OCI-LY3 (cell line): ENCODE data around the gene LITAF.

Experiments used
- H2AFZ ChIP-seq: fragments of 200-600, 300-600 bp; shearing (Covaris generic); 2 replicates; pipeline ENCODE4 v1.6.0; 2014; ENCODE audit warnings: antibody characterized with exemption, low read depth, low read length
- H3K27ac ChIP-seq: fragments of 200-600, 300-600 bp; sonication (generic); 2 replicates; pipeline ENCODE4 v1.5.1; 2014; ENCODE audit warnings: mild to moderate bottlenecking, low read length, moderate library complexity, mixed read lengths
- H3K27me3 ChIP-seq: fragments of 200-600, 300-600 bp; sonication (generic); 2 replicates; pipeline ENCODE4 v1.6.1; 2014; ENCODE audit warnings: low read depth, low read length, mixed read lengths
- H3K36me3 ChIP-seq: fragments of 200-600, 300-600 bp; sonication (generic); replicated peaks from 2 replicates; pipeline ENCODE3; 2014; ENCODE audit warnings: low read depth, low read length, mixed read lengths
- H3K4me1 ChIP-seq: fragments of 300-600, 200-600 bp; sonication (generic); 2 replicates; pipeline ENCODE4 v1.6.1; 2014; ENCODE audit warnings: low read length, mixed read lengths
- H3K4me2 ChIP-seq: fragments of 200-600, 300-600 bp; sonication (generic); 2 replicates; pipeline ENCODE4 v1.6.1; 2014; ENCODE audit warnings: low read length, mixed read lengths
- H3K4me3 ChIP-seq: fragments of 300-600, 200-600 bp; sonication (generic); 2 replicates; pipeline ENCODE4 v1.5.1; 2014; ENCODE audit warnings: antibody characterized with exemption, mild to moderate bottlenecking, low read length, moderate library complexity
- H3K79me2 ChIP-seq: fragments of 300-600, 200-600 bp; shearing (Covaris generic); 2 replicates; pipeline ENCODE4 v1.6.1; 2014; ENCODE audit warnings: mild to moderate bottlenecking, low read length, mixed read lengths
- H3K9ac ChIP-seq: fragments of 300-600, 200-600 bp; shearing (Covaris generic); 2 replicates; pipeline ENCODE4 v1.6.0; 2014; ENCODE audit warnings: mild to moderate bottlenecking, low read length, moderate library complexity
- H3K9me3 ChIP-seq: fragments of 200-600, 300-600 bp; shearing (Covaris generic); 2 replicates; pipeline ENCODE4 v1.6.1; 2014; ENCODE audit warnings: low read length, mixed read lengths; ENCODE audit not compliant: insufficient read depth
- H4K20me1 ChIP-seq: fragments of 200-600, 300-600 bp; sonication (generic); 2 replicates; pipeline ENCODE4 v1.6.1; 2016; ENCODE audit warnings: low read length, mixed read lengths; ENCODE audit not compliant: insufficient read depth
- EZH2phosphoT487 ChIP-seq: fragments of 200-600 bp; shearing (Covaris generic); IDR thresholded peaks from 2 replicates; pipeline ENCODE4 v1.6.1; 2018; ENCODE audit warnings: antibody characterized with exemption, mixed run types, low read depth
- TF ChIP-seq, protein P1 (sequence below): fragments of 200-600, 300-600 bp; sonication (generic); IDR thresholded peaks from 2 replicates; pipeline ENCODE4 v1.5.1; 2014; ENCODE audit warnings: antibody characterized with exemption, low read length, low read depth

LITAF gene

GRCh38 chr16:11614587-11615175, 28.0 kb upstream of the LITAF start:
- Histone ChIP-seq H3K4me2 (no peak overlapping the region), H3K4me1 (peaks cover 13% of the 10 kb centered on the region), H3K27me3 (peaks cover 4% of the 10 kb centered on the region), H4K20me1 (no peaks in the 10 kb centered on the region), H3K36me3 (no peaks in the 10 kb centered on the region), H3K27ac (no peak overlapping the region), H3K9ac (no peak overlapping the region), H3K4me3 (no peak overlapping the region), H2AFZ (no peak overlapping the region), H3K9me3 (no peaks in the 10 kb centered on the region), H3K79me2 (no peaks in the 10 kb centered on the region)
- no peak for TF ChIP-seq EZH2phosphoT487
- TF ChIP-seq, protein P1, sequence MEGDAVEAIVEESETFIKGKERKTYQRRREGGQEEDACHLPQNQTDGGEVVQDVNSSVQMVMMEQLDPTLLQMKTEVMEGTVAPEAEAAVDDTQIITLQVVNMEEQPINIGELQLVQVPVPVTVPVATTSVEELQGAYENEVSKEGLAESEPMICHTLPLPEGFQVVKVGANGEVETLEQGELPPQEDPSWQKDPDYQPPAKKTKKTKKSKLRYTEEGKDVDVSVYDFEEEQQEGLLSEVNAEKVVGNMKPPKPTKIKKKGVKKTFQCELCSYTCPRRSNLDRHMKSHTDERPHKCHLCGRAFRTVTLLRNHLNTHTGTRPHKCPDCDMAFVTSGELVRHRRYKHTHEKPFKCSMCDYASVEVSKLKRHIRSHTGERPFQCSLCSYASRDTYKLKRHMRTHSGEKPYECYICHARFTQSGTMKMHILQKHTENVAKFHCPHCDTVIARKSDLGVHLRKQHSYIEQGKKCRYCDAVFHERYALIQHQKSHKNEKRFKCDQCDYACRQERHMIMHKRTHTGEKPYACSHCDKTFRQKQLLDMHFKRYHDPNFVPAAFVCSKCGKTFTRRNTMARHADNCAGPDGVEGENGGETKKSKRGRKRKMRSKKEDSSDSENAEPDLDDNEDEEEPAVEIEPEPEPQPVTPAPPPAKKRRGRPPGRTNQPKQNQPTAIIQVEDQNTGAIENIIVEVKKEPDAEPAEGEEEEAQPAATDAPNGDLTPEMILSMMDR, result no peak

- Histone ChIP-seq H3K79me2 (no peaks in the 10 kb centered on the region), H4K20me1 (no peaks in the 10 kb centered on the region), H2AFZ (no peak overlapping the region), H3K4me1 (peaks cover 13% of the 10 kb centered on the region), H3K27me3 (peaks cover 4% of the 10 kb centered on the region), H3K4me3 (no peak overlapping the region), H3K9ac (no peak overlapping the region), H3K27ac (no peak overlapping the region), H3K4me2 (no peak overlapping the region), H3K36me3 (no peaks in the 10 kb centered on the region), H3K9me3 (no peaks in the 10 kb centered on the region)
- TF ChIP-seq, protein P1, result no peak
- TF ChIP-seq EZH2phosphoT487, result no peak
Measured at GRCh38 chr16:11613381-11614303, 26.9 kb upstream of the LITAF start.

- Histone ChIP-seq H3K79me2 (no peaks in the 10 kb centered on the region), H3K4me2 (no peak overlapping the region), H3K9ac (no peak overlapping the region), H4K20me1 (no peaks in the 10 kb centered on the region), H2AFZ (no peak overlapping the region), H3K4me1 (peaks cover 18% of the 10 kb centered on the region), H3K4me3 (no peak overlapping the region), H3K27ac (no peak overlapping the region), H3K9me3 (no peaks in the 10 kb centered on the region), H3K36me3 (no peaks in the 10 kb centered on the region), H3K27me3 (peaks cover 11% of the 10 kb centered on the region)
- TF ChIP-seq EZH2phosphoT487, result no peak
Measured at GRCh38 chr16:11612665-11613025, 25.9 kb upstream of the LITAF start.

GRCh38 chr16:11611871-11612664, 25.3 kb upstream of the LITAF start:
- no peaks in the 10 kb centered on the region for H3K79me2 ChIP-seq
- H3K36me3 ChIP-seq, result no peaks in the 10 kb centered on the region
- H2AFZ ChIP-seq, result no peak overlapping the region
- H3K9ac ChIP-seq, result no peak overlapping the region
- H3K27me3 ChIP-seq, result peaks cover 14% of the 10 kb centered on the region
- no peak overlapping the region for H3K4me2 ChIP-seq
- no peak for TF ChIP-seq EZH2phosphoT487
- TF ChIP-seq, protein P1, result no peak
- H3K4me3 ChIP-seq, result no peak overlapping the region
- H3K27ac ChIP-seq, result no peak overlapping the region
- H4K20me1 ChIP-seq, result no peaks in the 10 kb centered on the region
- peaks cover 18% of the 10 kb centered on the region for H3K4me1 ChIP-seq
- no peaks in the 10 kb centered on the region for H3K9me3 ChIP-seq
